SU-DHL-6 (cell line): ENCODE results near the gene CETP.

Experiments
- H2AFZ ChIP-seq: fragments of 200-600 bp; sonication (generic); 2 replicates; pipeline ENCODE4 v1.6.1; 2014; ENCODE audit warnings: low read depth, mild to moderate bottlenecking, moderate library complexity, mixed read lengths, antibody characterized with exemption, low read length; ENCODE audit not compliant: severe bottlenecking
- H3F3A ChIP-seq: fragments of 200-600 bp; shearing (Covaris generic); 2 replicates; pipeline ENCODE4 v1.6.0; 2016; ENCODE audit warnings: antibody characterized with exemption, mild to moderate bottlenecking; ENCODE audit not compliant: insufficient read depth
- H3K27ac ChIP-seq: fragments of 200-600 bp; sonication (generic); 2 replicates; pipeline ENCODE4 v1.5.1; 2016; ENCODE audit warnings: low read depth, mild to moderate bottlenecking, low read length, moderate library complexity, mixed read lengths
- H3K27me3 ChIP-seq: fragments of 200-600 bp; sonication (generic), shearing (Covaris generic); 2 replicates; pipeline ENCODE4 v1.6.0; 2014; ENCODE audit warnings: mild to moderate bottlenecking, low read length
- H3K36me3 ChIP-seq: fragments of 200-600 bp; sonication (generic); 2 replicates; pipeline ENCODE4 v1.6.1; 2014; ENCODE audit warnings: mild to moderate bottlenecking, low read length, mixed read lengths
- H3K4me2 ChIP-seq: fragments of 300-600, 200-600 bp; shearing (Covaris generic), sonication (generic); 2 replicates; pipeline ENCODE4 v1.6.0; 2014; ENCODE audit warnings: low read length, low read depth, mild to moderate bottlenecking; ENCODE audit not compliant: poor library complexity, severe bottlenecking
- H3K4me3 ChIP-seq: fragments of 200-600 bp; sonication (generic); 2 replicates; pipeline ENCODE4 v1.5.1; 2014; ENCODE audit warnings: antibody characterized with exemption, low read length, mild to moderate bottlenecking, mixed read lengths; ENCODE audit not compliant: insufficient read depth, poor library complexity, severe bottlenecking
- H3K79me2 ChIP-seq: fragments of 200-600 bp; sonication (generic); 2 replicates; pipeline ENCODE4 v1.6.1; 2014; ENCODE audit warnings: mild to moderate bottlenecking, low read length, moderate library complexity; ENCODE audit not compliant: insufficient read depth
- H3K9ac ChIP-seq: fragments of 200-600 bp; sonication (generic); 2 replicates; pipeline ENCODE4 v1.7.0; 2014; ENCODE audit warnings: mild to moderate bottlenecking, low read length
- H3K9me2 ChIP-seq: fragments of 200-600 bp; sonication (generic); replicated peaks from 2 replicates; pipeline ENCODE4 v1.6.1; 2014; ENCODE audit warnings: low read length; ENCODE audit not compliant: insufficient read depth
- H3K9me3 ChIP-seq: fragments of 200-600 bp; sonication (generic); 2 replicates; pipeline ENCODE4 v1.6.1; 2014; ENCODE audit warnings: low read length, mixed read lengths; ENCODE audit not compliant: insufficient read depth
- H4K20me1 ChIP-seq: fragments of 200-600 bp; sonication (generic); 2 replicates; pipeline ENCODE4 v1.6.1; 2014; ENCODE audit warnings: low read depth, mild to moderate bottlenecking, antibody characterized with exemption, low read length, moderate library complexity, mixed read lengths
- EZH2phosphoT487 ChIP-seq: fragments of 200-600 bp; sonication (generic), shearing (Covaris generic); conservative IDR thresholded peaks from 2 replicates; pipeline ENCODE4 v1.6.1; 2018; ENCODE audit warnings: mild to moderate bottlenecking, antibody characterized with exemption, low read length, moderate library complexity, mixed read lengths
- TF ChIP-seq, protein P1 (sequence below): fragments of 200-600 bp; sonication (generic); IDR thresholded peaks from one replicate; pipeline ENCODE4 v1.5.1; 2017; ENCODE audit warnings: antibody characterized with exemption, mild to moderate bottlenecking, low read length, moderate library complexity; ENCODE audit not compliant: insufficient read depth, poor library complexity, severe bottlenecking

Gene CETP

GRCh38 chr16:56993204-56993603 lies 31.5 kb downstream of the CETP start:
- Histone ChIP-seq H4K20me1 (no peaks in the 10 kb centered on the region), H3K36me3 (no peaks in the 10 kb centered on the region), H2AFZ (no peak overlapping the region), H3K9me3 (no peaks in the 10 kb centered on the region), H3F3A (no peaks in the 10 kb centered on the region), H3K79me2 (no peaks in the 10 kb centered on the region), H3K4me3 (no peak overlapping the region), H3K9ac (no peak overlapping the region), H3K27me3 (no peaks in the 10 kb centered on the region), H3K4me2 (no peak overlapping the region), H3K9me2 (no peaks in the 10 kb centered on the region), H3K27ac (no peak overlapping the region)
- TF ChIP-seq, protein P1, sequence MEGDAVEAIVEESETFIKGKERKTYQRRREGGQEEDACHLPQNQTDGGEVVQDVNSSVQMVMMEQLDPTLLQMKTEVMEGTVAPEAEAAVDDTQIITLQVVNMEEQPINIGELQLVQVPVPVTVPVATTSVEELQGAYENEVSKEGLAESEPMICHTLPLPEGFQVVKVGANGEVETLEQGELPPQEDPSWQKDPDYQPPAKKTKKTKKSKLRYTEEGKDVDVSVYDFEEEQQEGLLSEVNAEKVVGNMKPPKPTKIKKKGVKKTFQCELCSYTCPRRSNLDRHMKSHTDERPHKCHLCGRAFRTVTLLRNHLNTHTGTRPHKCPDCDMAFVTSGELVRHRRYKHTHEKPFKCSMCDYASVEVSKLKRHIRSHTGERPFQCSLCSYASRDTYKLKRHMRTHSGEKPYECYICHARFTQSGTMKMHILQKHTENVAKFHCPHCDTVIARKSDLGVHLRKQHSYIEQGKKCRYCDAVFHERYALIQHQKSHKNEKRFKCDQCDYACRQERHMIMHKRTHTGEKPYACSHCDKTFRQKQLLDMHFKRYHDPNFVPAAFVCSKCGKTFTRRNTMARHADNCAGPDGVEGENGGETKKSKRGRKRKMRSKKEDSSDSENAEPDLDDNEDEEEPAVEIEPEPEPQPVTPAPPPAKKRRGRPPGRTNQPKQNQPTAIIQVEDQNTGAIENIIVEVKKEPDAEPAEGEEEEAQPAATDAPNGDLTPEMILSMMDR, result no peak
- no peak for TF ChIP-seq EZH2phosphoT487

GRCh38 chr16:56994311-56994710 lies 32.6 kb downstream of the CETP start:
- no peaks in the 10 kb centered on the region for H4K20me1 ChIP-seq
- TF ChIP-seq, protein P1, result no peak
- TF ChIP-seq EZH2phosphoT487, result no peak
- no peaks in the 10 kb centered on the region for H3F3A ChIP-seq
- no peak overlapping the region for H2AFZ ChIP-seq
- H3K79me2 ChIP-seq, result no peaks in the 10 kb centered on the region
- H3K4me3 ChIP-seq, result no peak overlapping the region
- no peaks in the 10 kb centered on the region for H3K9me2 ChIP-seq
- no peaks in the 10 kb centered on the region for H3K27me3 ChIP-seq
- no peak overlapping the region for H3K9ac ChIP-seq
- no peaks in the 10 kb centered on the region for H3K9me3 ChIP-seq
- no peaks in the 10 kb centered on the region for H3K36me3 ChIP-seq
- no peak overlapping the region for H3K27ac ChIP-seq
- no peak overlapping the region for H3K4me2 ChIP-seq

GRCh38 chr16:56995136-56995805 lies 33.5 kb downstream of the CETP start:
- Histone ChIP-seq H3K9ac (no peak overlapping the region), H3K9me3 (no peaks in the 10 kb centered on the region), H4K20me1 (no peaks in the 10 kb centered on the region), H3K27me3 (no peaks in the 10 kb centered on the region), H3K9me2 (no peaks in the 10 kb centered on the region), H3K79me2 (no peaks in the 10 kb centered on the region), H3K4me3 (no peak overlapping the region), H2AFZ (no peak overlapping the region), H3K4me2 (no peak overlapping the region), H3K27ac (no peak overlapping the region), H3K36me3 (no peaks in the 10 kb centered on the region), H3F3A (no peaks in the 10 kb centered on the region)
- TF ChIP-seq, protein P1, result no peak
- no peak for TF ChIP-seq EZH2phosphoT487
